H1 (cell line): ENCODE results near the gene MT1G. TPM values are rescaled to one million over a fixed set of nuclear protein-coding genes. Genes with fewer than 3 reads are reported as not detected.

Experiments
- CTCF ChIA-PET: fragments of 300-600 bp; sonication (Branson Sonifier 250); formaldehyde crosslinking; loops from one replicate; lab custom pipeline; 2021; ENCODE audit not compliant: partially characterized antibody; lab: Charles Lee
- POLR2A ChIA-PET: fragments of 300-600 bp; sonication (Branson Sonifier 250); formaldehyde crosslinking; loops from one replicate; lab custom pipeline; 2021; ENCODE audit warnings: inconsistent platforms; ENCODE audit not compliant: partially characterized antibody; lab: Charles Lee
- DNase-seq, 2 experiments: peaks; one replicate each; pipeline versions ENCODE4 v3.0.0 to v3.0.0-alpha.2; 2010 to 2022; ENCODE audit warnings: low spot score in 2 of 2, low read depth in 1 of 2, mixed read lengths in 1 of 2
- FAIRE-seq: peaks from 2 replicates; lab custom pipeline; 2011; peaks lifted over from hg19 to GRCh38; lab: Jason Lieb, UNC
- H2AFZ ChIP-seq: 2 replicates; pipeline ENCODE4 v1.8.1; 2012; ENCODE audit warnings: low read length, inconsistent platforms
- H2AK5ac ChIP-seq: 2 replicates; pipeline ENCODE4 v1.6.1; 2013; ENCODE audit warnings: low read depth, low read length
- H2BK120ac ChIP-seq: replicated peaks from 2 replicates; pipeline ENCODE3; 2013; ENCODE audit warnings: low read depth, low read length, inconsistent platforms
- H2BK12ac ChIP-seq: 2 replicates; pipeline ENCODE4 v1.6.1; 2013; ENCODE audit warnings: low read depth, low read length
- H2BK15ac ChIP-seq: 2 replicates; pipeline ENCODE4 v1.6.1; 2013; ENCODE audit warnings: low read length
- H2BK20ac ChIP-seq: 2 replicates; pipeline ENCODE4 v1.6.1; 2013; ENCODE audit warnings: low read length
- H2BK5ac ChIP-seq: 2 replicates; pipeline ENCODE4 v1.6.1; 2013; ENCODE audit warnings: low read depth, low read length
- H3K14ac ChIP-seq: 2 replicates; pipeline ENCODE4 v1.6.1; 2013; ENCODE audit warnings: inconsistent platforms; ENCODE audit not compliant: insufficient read length
- H3K18ac ChIP-seq: 2 replicates; pipeline ENCODE4 v1.6.1; 2013; ENCODE audit warnings: low read length; ENCODE audit errors: extremely low read depth
- H3K23ac ChIP-seq: 2 replicates; pipeline ENCODE4 v1.6.1; 2013; ENCODE audit warnings: inconsistent platforms; ENCODE audit not compliant: insufficient read length
- H3K23me2 ChIP-seq: 2 replicates; pipeline ENCODE4 v1.6.1; 2013; ENCODE audit warnings: low read depth, low read length
- H3K27ac ChIP-seq: 2 replicates; pipeline ENCODE4 v1.6.1; 2011; ENCODE audit warnings: low read depth, low read length, inconsistent platforms
- H3K27me3 ChIP-seq, 4 experiments: replicated peaks in 1 of 4; 1 replicate in 1 of 4; 2 replicates in 3 of 4; pipeline versions ENCODE4 v1.6.1 to v1.8.1; 2011 to 2013; ENCODE audit warnings: low read length in 3 of 4, mild to moderate bottlenecking in 3 of 4, inconsistent platforms in 2 of 4, mixed read lengths in 2 of 4, moderate library complexity in 1 of 4; ENCODE audit not compliant: control insufficient read depth in 3 of 4, insufficient read depth in 3 of 4; ENCODE audit errors: extremely low read depth in 1 of 4
- H3K36me3 ChIP-seq, 4 experiments: 2 replicates each; pipeline versions ENCODE4 v1.6.1 to v1.8.1; 2011 to 2013; ENCODE audit warnings: mild to moderate bottlenecking in 4 of 4, low read length in 3 of 4, moderate library complexity in 2 of 4, control low read depth in 1 of 4, inconsistent platforms in 1 of 4; ENCODE audit not compliant: insufficient read depth in 4 of 4, control insufficient read depth in 2 of 4
- H3K4ac ChIP-seq: replicated peaks from 2 replicates; pipeline ENCODE3; 2013; ENCODE audit warnings: low read length, low read depth, mixed read lengths, inconsistent platforms; ENCODE audit not compliant: insufficient read length
- H3K4me1 ChIP-seq, 4 experiments: replicated peaks in 1 of 4; 1 replicate in 1 of 4; 2 replicates in 3 of 4; pipeline versions ENCODE4 v1.6.1 to v1.8.1; 2011 to 2013; ENCODE audit warnings: low read length in 3 of 4, inconsistent platforms in 2 of 4, mixed read lengths in 1 of 4; ENCODE audit not compliant: insufficient read depth in 4 of 4, control insufficient read depth in 3 of 4
- H3K4me2 ChIP-seq, 2 experiments: 2 replicates each; pipeline versions ENCODE4 v1.6.1 to v1.8.1; 2011 to 2013; ENCODE audit warnings: low read depth in 2 of 2, low read length in 2 of 2, control low read depth in 1 of 2, inconsistent platforms in 1 of 2, mild to moderate bottlenecking in 1 of 2; ENCODE audit not compliant: insufficient read depth in 1 of 2
- H3K4me3 ChIP-seq, 4 experiments: fragments of 200-600, 300-600 bp in 1 of 4; sonication (generic), shearing (Covaris generic), sonication (Bioruptor Twin) in 1 of 4; 2 replicates each; pipeline versions ENCODE4 v1.5.1 to v1.8.1; 2011 to 2016; ENCODE audit warnings: low read length in 4 of 4, low read depth in 3 of 4, control low read depth in 2 of 4, inconsistent platforms in 2 of 4, mild to moderate bottlenecking in 2 of 4, mixed read lengths in 1 of 4, moderate library complexity in 1 of 4; ENCODE audit not compliant: insufficient read depth in 2 of 4; ENCODE audit errors: extremely low read depth in 1 of 4
- H3K56ac ChIP-seq: replicated peaks from 2 replicates; pipeline ENCODE3; 2013; ENCODE audit warnings: low read depth, mild to moderate bottlenecking, mixed read lengths, low read length, inconsistent platforms; ENCODE audit not compliant: insufficient read length
- H3K79me1 ChIP-seq: 2 replicates; pipeline ENCODE4 v1.6.1; 2013; ENCODE audit warnings: low read depth, low read length, control low read depth
- H3K79me2 ChIP-seq, 2 experiments: 2 replicates each; pipeline versions ENCODE4 v1.6.1 to v1.8.1; 2012 to 2013; ENCODE audit warnings: low read length in 2 of 2, mild to moderate bottlenecking in 2 of 2, inconsistent platforms in 1 of 2; ENCODE audit not compliant: insufficient read depth in 2 of 2, control insufficient read depth in 1 of 2
- H3K9ac ChIP-seq, 4 experiments: replicated peaks in 1 of 4; 1 replicate in 1 of 4; 2 replicates in 3 of 4; pipeline versions ENCODE4 v1.6.1 to v1.8.1; 2011 to 2013; ENCODE audit warnings: low read depth in 3 of 4, low read length in 3 of 4, control low read depth in 2 of 4, mild to moderate bottlenecking in 2 of 4, moderate library complexity in 2 of 4, inconsistent platforms in 1 of 4; ENCODE audit errors: extremely low read depth in 1 of 4
- H3K9me3 ChIP-seq, 2 experiments: 2 replicates each; pipeline versions ENCODE4 v1.6.1 to v1.8.1; 2012 to 2013; ENCODE audit warnings: mild to moderate bottlenecking in 2 of 2, moderate library complexity in 2 of 2, control low read depth in 1 of 2, inconsistent platforms in 1 of 2, low read depth in 1 of 2, low read length in 1 of 2, mixed read lengths in 1 of 2; ENCODE audit not compliant: insufficient read depth in 2 of 2
- H4K20me1 ChIP-seq, 2 experiments: replicated peaks in 1 of 2; 2 replicates each; pipeline versions ENCODE3 to v1.8.1; 2011 to 2013; ENCODE audit warnings: inconsistent platforms in 2 of 2, low read length in 2 of 2, mild to moderate bottlenecking in 1 of 2; ENCODE audit not compliant: insufficient read depth in 2 of 2, control insufficient read depth in 1 of 2
- H4K5ac ChIP-seq: 2 replicates; pipeline ENCODE4 v1.6.1; 2013; ENCODE audit warnings: low read length, low read depth, mixed read lengths, inconsistent platforms; ENCODE audit not compliant: insufficient read length
- H4K8ac ChIP-seq: 2 replicates; pipeline ENCODE4 v1.8.0; 2013; ENCODE audit warnings: mild to moderate bottlenecking, moderate library complexity, low read length, inconsistent platforms; ENCODE audit not compliant: insufficient read depth; ENCODE audit errors: extremely low read depth
- H4K91ac ChIP-seq: replicated peaks from 2 replicates; pipeline ENCODE3; 2013; ENCODE audit warnings: low read length, mixed read lengths, inconsistent platforms; ENCODE audit not compliant: insufficient read length
- ATF2 ChIP-seq: IDR thresholded peaks from 2 replicates; pipeline ENCODE4 v1.6.1; 2012; ENCODE audit warnings: low read length, inconsistent platforms
- BACH1 ChIP-seq: IDR thresholded peaks from 2 replicates; pipeline ENCODE4 v1.6.1; 2012; ENCODE audit warnings: low read length, improper control_type of control experiment
- CBX8 ChIP-seq: fragments of 300-800, 300-1000 bp; sonication (generic); IDR thresholded peaks from 2 replicates; pipeline ENCODE4 v1.7.1; 2016; ENCODE audit warnings: low read depth, low read length, borderline replicate concordance
- CREB1 ChIP-seq: IDR thresholded peaks from 2 replicates; pipeline ENCODE4 v1.6.1; 2012; ENCODE audit warnings: inconsistent platforms
- CTBP2 ChIP-seq: IDR thresholded peaks from 2 replicates; pipeline ENCODE4 v1.7.0; 2011; ENCODE audit warnings: borderline replicate concordance, mild to moderate bottlenecking, moderate library complexity, mixed read lengths, low read length; ENCODE audit not compliant: insufficient read depth, insufficient read length
- E2F6 ChIP-seq: IDR thresholded peaks from 2 replicates; pipeline ENCODE4 v1.6.1; 2012; ENCODE audit warnings: inconsistent platforms
- RAD21 ChIP-seq, 2 experiments: IDR thresholded peaks in 1 of 2; conservative IDR thresholded peaks in 1 of 2; 2 replicates each; pipeline ENCODE4 v1.6.1; 2011; ENCODE audit warnings: low read depth in 2 of 2, low read length in 2 of 2, improper control_type of control experiment in 1 of 2, inconsistent platforms in 1 of 2, mild to moderate bottlenecking in 1 of 2, moderate library complexity in 1 of 2
- SIN3A ChIP-seq, 2 experiments: IDR thresholded peaks in 1 of 2; conservative IDR thresholded peaks in 1 of 2; 2 replicates each; pipeline ENCODE4 v1.6.1; 2011 to 2012; ENCODE audit warnings: low read length in 2 of 2, improper control_type of control experiment in 1 of 2, low read depth in 1 of 2, mild to moderate bottlenecking in 1 of 2
- SIRT6 ChIP-seq: IDR thresholded peaks from one replicate; pipeline ENCODE4 v1.7.1; 2012; ENCODE audit warnings: low read length, inconsistent platforms
- TCF12 ChIP-seq: IDR thresholded peaks from 2 replicates; pipeline ENCODE4 v1.6.1; 2011; ENCODE audit warnings: low read depth, mild to moderate bottlenecking, low read length
- TEAD4 ChIP-seq: IDR thresholded peaks from 2 replicates; pipeline ENCODE4 v1.6.1; 2012; ENCODE audit warnings: low read depth, low read length, inconsistent platforms, mixed read lengths
- WGBS, 2 experiments: shearing (Covaris generic) in 1 of 2; methylation state at CpG; one replicate each; pipeline versions ENCODE4 v1.1.6 to v1.1.7; 2013 to 2015; ENCODE audit warnings: low lambda C conversion rate in 2 of 2, mixed read lengths in 2 of 2, inconsistent platforms in 1 of 2, low coverage in 1 of 2, missing lambda C conversion rate in 1 of 2; ENCODE audit not compliant: insufficient replicate concordance in 2 of 2, insufficient coverage in 1 of 2, insufficient read length in 1 of 2; ENCODE audit errors: extremely low coverage in 1 of 2, missing lambda C conversion rate in 1 of 2; 5-methylcytosine and 5-hydroxymethylcytosine counted together
- polyA plus RNA-seq, 7 experiments: library from polyadenylated mRNA; depleted of rRNA in 3 of 7; stranded (reverse) in 5 of 7; unstranded in 2 of 7; fragments of >200 nt in 5 of 7; fragments of 200-250 nt in 2 of 7; gene quantifications; 1 replicate in 5 of 7; 2 replicates in 1 of 7; 4 replicates in 1 of 7; pipeline versions ENCODE4 v1.2.1 to v1.2.3, GENCODE V29; 2011 to 2013; ENCODE audit warnings: missing spikeins in 2 of 7, mixed read lengths in 2 of 7
- total RNA-seq: library from RNA; stranded (reverse); fragmentation: NEBNext Ultra II Directional; extraction: Animal tissue kit (Norgen Biotek cat#: 25700); gene quantifications from 2 replicates; pipeline ENCODE4 v1.2.1, GENCODE V29; 2021

The MT1G gene
- total and polyA plus RNA-seq, 2 of the 8 experiments (the other 6 are each of a cell fraction or from before 2014, with no cell fraction given) = 17.7 to 515 TPM

GRCh38 chr16:56651586-56651985, 16.3 kb downstream of the MT1G start, which contains the start of gene MT1B:
Gene MT1B (plus strand): TSS chr16:56651886. CDS start chr16:56651954, 68 bp downstream.
- Histone ChIP-seq H3K9ac (no peak within 1 kb of the TSS), H4K91ac (no peak within 1 kb of the TSS), H2BK20ac (no peak within 1 kb of the TSS; the same call in 1 of the 2 replicates), H3K9me3 (no peaks in the 10 kb centered on the region), H4K5ac (no peak within 1 kb of the TSS), H3K14ac (no peak within 1 kb of the TSS), H3K23me2 (no peaks in the 10 kb centered on the region; the same call in 1 of the 2 replicates), H2BK12ac (no peak within 1 kb of the TSS), H3K27ac (no peak within 1 kb of the TSS), H4K20me1 (peaks cover 0 to 2% of the 10 kb centered on the region in 2 experiments), H2AK5ac (no peak within 1 kb of the TSS), H2BK15ac (no peak within 1 kb of the TSS), H2BK120ac (no peak within 1 kb of the TSS), H3K4ac (no peak within 1 kb of the TSS), H3K4me3 (no peak within 1 kb of the TSS), H2BK5ac (no peak within 1 kb of the TSS), H3K23ac (no peak within 1 kb of the TSS), H4K8ac (peak within 1 kb of the TSS; percentile 35; the same call in 1 of the 2 replicates), H3K27me3 (peaks cover 24 to 61% (median 48%) of the 10 kb centered on the region in 4 experiments), H3K4me2 (no peak within 1 kb of the TSS), H3K79me2 (no peaks in the 10 kb centered on the region), H3K79me1 (no peaks in the 10 kb centered on the region), H3K4me1 (peaks cover 0 to 7% (median 4%) of the 10 kb centered on the region in 4 experiments; a peak in 2 of 7 replicates), H3K36me3 (no peaks in the 10 kb centered on the region), H2AFZ (no peak within 1 kb of the TSS), H3K56ac (no peak within 1 kb of the TSS), H3K18ac (no peak within 1 kb of the TSS)
- FAIRE-seq = no peak
- WGBS, 2 experiments = 83% methylated on average over 7 of the region's 7 CpGs; no CpG with 5 or more reads in 1 of the 2 experiments
- DNase-seq = no peak
- CTCF ChIA-PET = interaction anchor here (1.0 to 5.5 kb wide), 4 partner anchors 9 to 50 kb away, joined by 3 to 28 read pairs (median 6); partner anchors contain the start of gene MT1G
- POLR2A ChIA-PET = interaction anchor here (1.3 to 9.1 kb wide), 2 partner anchors 10 to 18 kb away, joined by 5 to 74 read pairs; partner anchors contain the start of genes MT1G and MT1H
- TF ChIP-seq CBX8 (no peak), CREB1 (no peak), ATF2 (no peak), RAD21 (IDR thresholded peaks at IDR 0.05 in 1 of 2, conservative IDR thresholded peaks at IDR 0.05 in 1 of 2; ENCODE audit: low read depth in 2 of 2, low read length in 2 of 2) (no peak), BACH1 (no peak), TCF12 (no peak), TEAD4 (no peak), CTBP2 (no peak), E2F6 (no peak), SIRT6 (no peak), SIN3A (conservative IDR thresholded peaks at IDR 0.05 in 1 of 2, IDR thresholded peaks at IDR 0.05 in 1 of 2; ENCODE audit: low read depth in 1 of 2, low read length in 2 of 2) (no peak)
